ENCODE data around the gene CSF2RB. TPM values are rescaled to one million over a fixed set of nuclear protein-coding genes. Genes with fewer than 3 reads are reported as not detected.

The CSF2RB gene
- total and polyA plus RNA-seq, 4 donors, result 1.3 to 17.6 (median 4.9) TPM

DNA sequence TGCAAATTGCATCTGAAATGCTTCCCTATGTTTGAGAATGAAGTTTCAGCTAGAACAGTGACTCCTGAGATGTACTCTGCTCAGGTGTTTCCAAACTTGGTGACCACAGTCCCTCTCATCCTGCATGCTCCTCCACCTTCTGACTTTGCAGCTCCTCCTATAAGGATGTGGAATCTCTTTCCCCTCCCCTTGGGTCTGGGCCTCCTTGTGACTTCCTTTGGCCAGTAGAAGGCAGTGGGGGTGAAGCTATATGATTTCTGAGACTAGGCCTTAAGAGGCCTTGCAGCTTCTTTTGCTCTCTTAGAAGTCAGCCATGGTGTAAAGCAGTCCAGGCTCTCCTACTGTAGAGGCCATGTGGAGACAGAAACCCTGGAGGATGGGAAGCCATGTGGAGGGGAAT, 50.7 kb downstream of the CSF2RB start:
- ATAC-seq (ENCODE audit: low FRiP score) (no peak), DNase-seq (no peak)
- Histone ChIP-seq H3K4me1 (ENCODE audit: control insufficient read depth in 1 of 2, insufficient read depth in 2 of 2, low read length in 2 of 2) (no peaks in the 10 kb centered on the region), H3K27ac (ENCODE audit: low read depth in 1 of 2, low read length in 2 of 2) (no peak overlapping the region), H3K36me3 (ENCODE audit: control insufficient read depth in 1 of 2, insufficient read depth in 2 of 2, low read length in 1 of 2) (no peaks in the 10 kb centered on the region), H3K9me3 (ENCODE audit: control insufficient read depth, low read length) (peaks cover 3% of the 10 kb centered on the region), H3K4me3 (ENCODE audit: low read length in 2 of 2) (no peak overlapping the region), H3K27me3 (ENCODE audit: control insufficient read depth in 1 of 2, insufficient read depth in 2 of 2, low read length in 1 of 2) (no peaks in the 10 kb centered on the region)
- intact Hi-C loops (cut with DNase I), result no loop called here

DNA sequence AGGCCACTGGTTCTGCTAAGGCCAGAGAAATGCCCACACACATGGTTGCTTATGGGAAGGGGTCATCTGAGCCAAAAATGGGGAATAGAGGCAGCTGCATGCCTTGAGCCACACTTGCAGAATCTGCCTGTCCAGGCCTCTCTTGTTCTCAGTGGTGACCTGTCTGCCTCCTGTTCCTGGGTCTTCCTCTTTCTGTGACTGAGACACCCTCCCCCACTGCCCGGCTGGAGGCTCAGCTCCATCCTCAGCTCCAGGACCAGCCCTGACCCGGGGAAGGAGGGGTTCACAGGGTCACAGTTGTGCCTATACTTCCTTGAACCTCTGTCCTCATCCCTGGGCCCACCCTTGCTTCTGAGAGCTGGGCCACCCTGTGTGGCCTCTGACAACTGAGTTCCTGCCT, 52.3 kb downstream of the CSF2RB start:
- DNase-seq (no peak), ATAC-seq (ENCODE audit: low FRiP score) (no peak)
- WGBS, 2 donors, result 72% methylated on average over 2 of the region's 2 CpGs

DNA sequence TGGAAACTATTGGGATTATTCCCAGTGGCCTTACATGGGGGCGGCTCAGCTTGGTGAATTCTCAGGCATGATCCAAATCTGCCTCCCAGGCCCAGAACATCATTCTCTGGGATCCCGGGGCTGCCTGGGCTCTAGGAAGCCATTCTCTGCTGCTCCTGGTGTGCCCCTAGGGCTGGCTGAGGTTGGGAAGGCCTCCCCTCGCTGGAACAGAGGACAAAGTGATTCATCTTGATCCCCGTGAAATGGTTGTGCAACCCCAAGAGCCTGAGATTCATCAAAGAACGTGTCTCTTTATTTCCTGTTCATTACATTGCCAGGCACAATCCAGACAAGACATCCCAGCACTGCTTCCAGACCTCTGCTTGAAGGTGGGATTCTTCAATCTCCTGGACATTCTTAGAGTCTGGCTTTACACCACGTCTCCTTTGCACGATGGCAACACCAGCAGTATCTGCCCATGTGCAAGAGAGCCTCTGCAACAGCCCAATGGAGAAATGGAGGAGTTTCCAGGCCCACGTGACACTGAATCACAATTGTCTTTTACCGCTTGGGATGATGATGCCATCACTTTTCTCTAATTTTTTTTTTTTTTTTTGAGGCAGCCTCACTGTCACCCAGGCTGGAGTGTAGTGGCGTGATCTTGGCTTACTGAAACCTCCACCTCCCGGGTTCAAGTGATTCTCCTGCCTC, 53.6 kb downstream of the CSF2RB start:
- Histone ChIP-seq H3K27ac (ENCODE audit: low read depth in 1 of 2, low read length in 2 of 2) (no peak overlapping the region), H3K4me1 (ENCODE audit: control insufficient read depth in 1 of 2, insufficient read depth in 2 of 2, low read length in 2 of 2) (no peaks in the 10 kb centered on the region), H3K4me3 (ENCODE audit: low read length in 2 of 2) (no peak overlapping the region), H3K36me3 (ENCODE audit: control insufficient read depth in 1 of 2, insufficient read depth in 2 of 2, low read length in 1 of 2) (no peaks in the 10 kb centered on the region), H3K9me3 (ENCODE audit: control insufficient read depth, low read length) (peaks cover 3% of the 10 kb centered on the region), H3K27me3 (ENCODE audit: control insufficient read depth in 1 of 2, insufficient read depth in 2 of 2, low read length in 1 of 2) (no peaks in the 10 kb centered on the region)
- 83 to 86% methylated on average over 11 of the region's 11 CpGs for WGBS, 2 donors
- DNase-seq, result no peak
- no peak for ATAC-seq (ENCODE audit: low FRiP score)
- intact Hi-C loops (cut with DNase I), result no loop called here

More for the DNA sequence above, 52.3 kb downstream of the CSF2RB start:
- Histone ChIP-seq H3K27ac (ENCODE audit: low read depth in 1 of 2, low read length in 2 of 2) (no peak overlapping the region), H3K27me3 (ENCODE audit: control insufficient read depth in 1 of 2, insufficient read depth in 2 of 2, low read length in 1 of 2) (no peaks in the 10 kb centered on the region), H3K4me3 (ENCODE audit: low read length in 2 of 2) (no peak overlapping the region), H3K9me3 (ENCODE audit: control insufficient read depth, low read length) (peaks cover 3% of the 10 kb centered on the region), H3K4me1 (ENCODE audit: control insufficient read depth in 1 of 2, insufficient read depth in 2 of 2, low read length in 2 of 2) (no peaks in the 10 kb centered on the region), H3K36me3 (ENCODE audit: control insufficient read depth in 1 of 2, insufficient read depth in 2 of 2, low read length in 1 of 2) (no peaks in the 10 kb centered on the region)
- intact Hi-C loops (cut with DNase I), result no loop called here

DNA sequence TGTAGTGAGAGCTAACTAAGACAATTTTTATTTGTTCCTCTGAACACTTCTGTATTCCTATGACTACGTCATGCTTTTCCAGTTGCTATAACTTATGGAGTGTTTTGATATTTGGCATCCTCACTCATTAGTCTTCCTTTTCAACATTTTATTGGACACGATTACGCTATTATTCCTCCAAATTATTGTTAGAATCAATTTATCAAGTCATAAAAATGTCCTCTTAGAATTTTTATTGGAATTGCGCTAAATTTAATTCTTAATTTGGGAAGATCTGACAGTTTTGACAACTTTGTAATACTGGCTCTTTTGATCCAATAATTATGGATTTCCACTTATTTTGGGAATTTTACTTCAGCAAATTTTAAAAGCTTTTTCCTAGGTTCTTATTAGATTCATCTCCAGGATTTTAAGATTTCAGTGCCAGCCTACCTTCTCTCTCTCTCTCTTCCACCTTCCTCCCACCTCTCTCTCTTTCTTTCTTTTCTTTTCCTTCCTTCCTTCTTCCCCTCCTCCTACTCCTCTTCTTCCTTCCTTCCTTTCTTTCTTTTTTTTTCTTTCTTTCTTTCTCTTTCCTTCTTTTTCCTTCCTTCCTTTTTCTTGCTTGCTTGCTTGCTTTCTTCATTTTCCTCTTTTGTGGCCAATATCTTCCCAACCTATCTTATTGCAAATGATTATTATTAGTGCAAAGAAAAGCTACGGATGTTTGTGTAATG, 55.0 kb downstream of the CSF2RB start:
- DNase-seq, result no peak
- Histone ChIP-seq H3K27me3 (ENCODE audit: control insufficient read depth in 1 of 2, insufficient read depth in 2 of 2, low read length in 1 of 2) (no peaks in the 10 kb centered on the region), H3K9me3 (ENCODE audit: control insufficient read depth, low read length) (peaks cover 3% of the 10 kb centered on the region), H3K27ac (ENCODE audit: low read depth in 1 of 2, low read length in 2 of 2) (no peak overlapping the region), H3K4me1 (ENCODE audit: control insufficient read depth in 1 of 2, insufficient read depth in 2 of 2, low read length in 2 of 2) (no peaks in the 10 kb centered on the region), H3K4me3 (ENCODE audit: low read length in 2 of 2) (no peak overlapping the region), H3K36me3 (ENCODE audit: control insufficient read depth in 1 of 2, insufficient read depth in 2 of 2, low read length in 1 of 2) (no peaks in the 10 kb centered on the region)
- ATAC-seq (ENCODE audit: low FRiP score), result no peak
- WGBS, 2 donors, result 86 to 87% methylated on average over 5 of the region's 5 CpGs
- intact Hi-C loops (cut with DNase I), result no loop called here

DNA sequence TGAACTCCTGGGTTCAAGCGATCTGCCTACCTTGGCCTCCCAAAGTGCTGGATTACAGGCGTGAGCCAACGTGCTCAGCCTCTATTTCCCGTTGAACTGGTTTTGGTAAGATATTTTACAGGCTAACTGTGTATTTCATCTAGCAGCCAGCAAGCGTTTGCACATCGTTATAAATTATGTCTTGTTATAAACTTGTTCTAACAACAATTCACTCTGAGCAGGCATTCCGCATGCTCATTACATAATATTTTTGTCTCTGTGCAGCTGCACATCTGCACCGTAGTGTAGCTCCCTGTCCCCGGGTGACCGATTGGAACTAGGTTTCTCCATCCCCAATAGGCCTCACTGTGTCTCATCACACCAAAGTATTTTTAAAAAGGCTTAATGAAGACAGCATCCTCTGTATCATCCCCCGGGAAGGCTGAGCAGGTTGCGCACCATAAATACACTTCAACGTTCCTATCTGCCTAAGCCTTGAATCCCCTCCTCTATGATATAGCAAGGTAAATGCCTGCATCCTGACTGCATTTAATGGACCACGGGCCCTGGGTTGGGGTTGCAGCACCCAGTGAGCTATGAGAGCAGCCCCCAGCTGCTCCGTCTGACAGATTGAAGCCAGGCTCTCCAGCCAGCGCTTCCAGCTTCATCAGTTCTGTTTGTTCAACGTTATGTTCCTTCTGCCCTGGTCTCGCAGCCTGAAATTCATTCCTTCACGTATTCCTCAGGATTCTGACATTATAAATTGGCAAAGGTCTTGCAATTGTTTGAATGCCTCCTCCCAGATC, 58.1 kb downstream of the CSF2RB start:
- Histone ChIP-seq H3K9me3 (ENCODE audit: control insufficient read depth, low read length) (no peaks in the 10 kb centered on the region), H3K27me3 (ENCODE audit: control insufficient read depth in 1 of 2, insufficient read depth in 2 of 2, low read length in 1 of 2) (no peaks in the 10 kb centered on the region), H3K36me3 (ENCODE audit: control insufficient read depth in 1 of 2, insufficient read depth in 2 of 2, low read length in 1 of 2) (no peaks in the 10 kb centered on the region), H3K4me1 (ENCODE audit: control insufficient read depth in 1 of 2, insufficient read depth in 2 of 2, low read length in 2 of 2) (no peaks in the 10 kb centered on the region), H3K27ac (ENCODE audit: low read depth in 1 of 2, low read length in 2 of 2) (no peak overlapping the region), H3K4me3 (ENCODE audit: low read length in 2 of 2) (no peak overlapping the region)
- DNase-seq, result no peak
- no peak for ATAC-seq (ENCODE audit: low FRiP score)
- intact Hi-C loops (cut with DNase I), result no loop called here
- 73 to 76% methylated on average over 19 of the region's 19 CpGs for WGBS, 2 donors

DNA sequence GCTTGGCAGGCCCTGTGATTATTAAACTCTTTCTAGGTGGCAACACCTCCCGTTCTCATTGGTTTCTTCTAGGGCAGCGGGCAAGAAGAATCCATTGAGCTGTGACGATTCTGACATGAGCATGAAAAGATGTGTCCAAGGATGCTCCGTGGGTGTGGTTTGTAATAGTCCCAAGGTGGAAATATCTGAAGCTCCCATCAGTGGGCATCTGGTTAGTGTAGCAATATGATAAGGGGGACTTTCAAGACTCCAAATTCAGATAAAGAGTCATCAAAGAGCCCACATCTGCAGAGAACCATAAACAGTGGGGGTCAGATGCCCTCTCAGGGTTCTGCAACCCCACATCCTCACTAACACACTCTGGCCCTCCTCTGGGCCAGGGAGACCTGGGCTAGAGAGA, 63.2 kb downstream of the CSF2RB start:
- no peak overlapping the region for H3K27ac ChIP-seq (ENCODE audit: low read depth in 1 of 2, low read length in 2 of 2)
- no peak for ATAC-seq (ENCODE audit: low FRiP score)
- H3K4me1 ChIP-seq (ENCODE audit: control insufficient read depth in 1 of 2, insufficient read depth in 2 of 2, low read length in 2 of 2), result no peaks in the 10 kb centered on the region
- intact Hi-C loops (cut with DNase I), result loop anchor here (5.0 kb wide), 2 partner anchors 119 to 194 kb away; no protein-coding TSS in a partner anchor
- no peaks in the 10 kb centered on the region for H3K27me3 ChIP-seq (ENCODE audit: control insufficient read depth in 1 of 2, insufficient read depth in 2 of 2, low read length in 1 of 2)
- 86 to 87% methylated on average over 4 of the region's 4 CpGs for WGBS, 2 donors
- H3K36me3 ChIP-seq (ENCODE audit: control insufficient read depth in 1 of 2, insufficient read depth in 2 of 2, low read length in 1 of 2), result no peaks in the 10 kb centered on the region
- no peaks in the 10 kb centered on the region for H3K9me3 ChIP-seq (ENCODE audit: control insufficient read depth, low read length)
- no peak for DNase-seq
- H3K4me3 ChIP-seq (ENCODE audit: low read length in 2 of 2), result no peak overlapping the region

DNA sequence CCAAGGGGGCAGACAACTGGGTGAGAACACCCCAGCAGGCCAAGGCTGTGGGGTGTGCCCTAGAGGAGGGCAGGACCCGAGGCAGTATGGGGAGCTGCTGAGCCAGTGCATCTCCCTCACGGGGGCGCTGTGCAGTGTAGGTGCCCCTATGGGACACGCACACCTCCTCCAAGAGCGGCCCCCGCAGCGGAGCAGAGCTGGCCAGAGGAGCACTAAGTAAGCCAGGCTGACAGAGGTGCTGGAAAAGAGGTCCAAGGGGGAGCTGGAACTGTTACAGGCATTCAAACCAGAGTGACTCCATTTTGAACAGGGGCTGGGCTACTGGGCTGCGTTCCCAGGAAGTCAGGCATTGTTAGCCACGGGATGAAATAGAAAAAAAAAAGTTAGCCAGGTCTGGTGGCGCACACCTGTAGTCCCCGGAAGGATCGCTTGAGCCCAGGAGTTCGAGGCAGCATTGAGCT, 64.0 kb downstream of the CSF2RB start:
- ATAC-seq (ENCODE audit: low FRiP score), result peak; percentile 67
- Histone ChIP-seq H3K36me3 (ENCODE audit: control insufficient read depth in 1 of 2, insufficient read depth in 2 of 2, low read length in 1 of 2) (no peaks in the 10 kb centered on the region), H3K9me3 (ENCODE audit: control insufficient read depth, low read length) (no peaks in the 10 kb centered on the region), H3K4me3 (ENCODE audit: low read length in 2 of 2) (peak overlapping the region in 1 of 2 donors; percentile 2), H3K27me3 (ENCODE audit: control insufficient read depth in 1 of 2, insufficient read depth in 2 of 2, low read length in 1 of 2) (peaks cover 0 to 2% of the 10 kb centered on the region in 2 donors), H3K27ac (ENCODE audit: low read depth in 1 of 2, low read length in 2 of 2) (no peak overlapping the region), H3K4me1 (ENCODE audit: control insufficient read depth in 1 of 2, insufficient read depth in 2 of 2, low read length in 2 of 2) (no peaks in the 10 kb centered on the region)
- 21 to 22% methylated on average over 13 of the region's 13 CpGs for WGBS, 2 donors
- DNase-seq, result peak; percentile 77 to 81
- intact Hi-C loops (cut with DNase I), result loop anchor here (5.0 kb wide), 2 partner anchors 120 to 195 kb away; no protein-coding TSS in a partner anchor

DNA sequence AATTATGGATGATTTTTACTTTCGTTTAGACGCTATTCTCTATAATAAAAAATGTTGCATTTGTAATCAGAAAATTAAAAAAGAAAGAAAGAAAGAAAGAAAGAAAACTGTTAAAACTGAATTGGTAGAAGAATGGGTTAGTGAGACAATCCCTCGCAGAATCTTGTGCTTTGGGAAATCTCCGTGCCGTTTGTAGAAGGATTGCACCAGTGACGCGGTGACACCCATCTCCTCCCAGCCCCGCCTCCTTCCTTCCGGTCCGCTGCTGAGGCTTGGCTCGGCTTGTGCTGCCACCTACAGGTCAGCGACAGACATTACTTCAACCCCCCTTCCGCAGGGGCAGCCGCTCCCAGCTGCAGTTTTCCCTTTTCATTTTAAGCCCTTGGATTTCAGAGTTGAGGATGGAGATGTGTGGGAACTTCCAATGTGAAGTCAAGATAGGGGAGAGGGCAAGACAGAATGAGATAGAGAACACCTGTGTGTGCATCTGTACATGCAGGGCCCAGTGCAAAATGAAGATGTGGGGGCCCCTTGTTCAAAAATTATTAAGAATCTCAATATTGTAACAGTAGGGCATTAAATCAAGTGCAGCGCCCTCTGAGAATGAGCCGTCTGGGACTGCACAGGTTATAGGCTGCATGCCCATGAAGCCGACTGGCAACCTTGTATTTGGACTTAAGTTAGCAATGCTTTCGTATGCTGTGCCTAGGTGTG, 64.7 kb downstream of the CSF2RB start:
- Histone ChIP-seq H3K4me3 (ENCODE audit: low read length in 2 of 2) (peak overlapping the region in 1 of 2 donors; percentile 2), H3K9me3 (ENCODE audit: control insufficient read depth, low read length) (no peaks in the 10 kb centered on the region), H3K4me1 (ENCODE audit: control insufficient read depth in 1 of 2, insufficient read depth in 2 of 2, low read length in 2 of 2) (no peaks in the 10 kb centered on the region), H3K27ac (ENCODE audit: low read depth in 1 of 2, low read length in 2 of 2) (no peak overlapping the region), H3K36me3 (ENCODE audit: control insufficient read depth in 1 of 2, insufficient read depth in 2 of 2, low read length in 1 of 2) (no peaks in the 10 kb centered on the region), H3K27me3 (ENCODE audit: control insufficient read depth in 1 of 2, insufficient read depth in 2 of 2, low read length in 1 of 2) (peaks cover 0 to 2% of the 10 kb centered on the region in 2 donors)
- intact Hi-C loops (cut with DNase I), result loop anchor here (2.0 to 5.0 kb wide), 3 partner anchors 41 to 196 kb away; partner anchors contain the start of genes MPST (in 1 of the 2) and TST (in 1 of the 2)
- peak; percentile 98 for ATAC-seq (ENCODE audit: low FRiP score)
- 12 to 13% methylated on average over 18 of the region's 18 CpGs for WGBS, 2 donors
- peak; percentile 94 to 97 for DNase-seq
